ENCODE measurements around the gene HLA-DOB. TPM values are rescaled to one million over a fixed set of nuclear protein-coding genes. Genes with fewer than 3 reads are reported as not detected.
"Not testable (repeated sequence)": the region's sequence is repeated elsewhere in the genome, so short reads cannot be mapped to it uniquely, and the experiment has no call there.

HLA-DOB gene
- total and polyA plus RNA-seq, 2 of the 13 experiments (the other 11 are each of a cell fraction or from before 2014, with no cell fraction given) = not detected

DNA sequence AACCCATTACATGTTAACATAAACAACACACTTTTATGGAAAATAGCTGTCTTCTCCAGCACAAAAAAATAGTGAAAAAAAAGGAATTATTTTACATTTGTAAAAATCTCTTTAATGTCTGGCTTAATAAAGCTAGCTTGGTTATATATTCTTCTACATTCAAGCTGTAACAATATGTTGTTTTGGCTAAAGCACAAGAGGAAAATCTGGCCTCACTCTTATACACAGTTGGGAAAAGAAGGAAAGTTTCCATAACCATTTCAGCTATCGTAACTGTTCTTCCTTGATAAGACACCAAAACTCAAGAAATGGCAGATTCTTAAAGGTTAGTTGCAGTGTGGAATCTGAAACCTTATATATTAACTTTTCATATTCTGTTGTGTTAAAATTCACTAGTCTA lies 7.6 kb downstream of the HLA-DOB start (continued):
- TF ChIP-seq HES4 (CRISPR knock-in tag; IDR thresholded peaks at IDR 0.05; ENCODE audit: borderline replicate concordance) = no peak
- TF ChIP-seq ZNF543 (CRISPR knock-in tag; IDR thresholded peaks at IDR 0.05) = no peak
- no peak for TF ChIP-seq ZNF782 (CRISPR knock-in tag; IDR thresholded peaks at IDR 0.05; ENCODE audit: borderline replicate concordance)
- no peak for TF ChIP-seq ZNF362 (CRISPR knock-in tag; IDR thresholded peaks at IDR 0.05; ENCODE audit: borderline replicate concordance)
- no peak for TF ChIP-seq SMC3 (IDR thresholded peaks at IDR 0.05; ENCODE audit: low read length)
- no peak for TF ChIP-seq ARHGAP35 (CRISPR knock-in tag; IDR thresholded peaks at IDR 0.05; ENCODE audit: borderline replicate concordance)

DNA sequence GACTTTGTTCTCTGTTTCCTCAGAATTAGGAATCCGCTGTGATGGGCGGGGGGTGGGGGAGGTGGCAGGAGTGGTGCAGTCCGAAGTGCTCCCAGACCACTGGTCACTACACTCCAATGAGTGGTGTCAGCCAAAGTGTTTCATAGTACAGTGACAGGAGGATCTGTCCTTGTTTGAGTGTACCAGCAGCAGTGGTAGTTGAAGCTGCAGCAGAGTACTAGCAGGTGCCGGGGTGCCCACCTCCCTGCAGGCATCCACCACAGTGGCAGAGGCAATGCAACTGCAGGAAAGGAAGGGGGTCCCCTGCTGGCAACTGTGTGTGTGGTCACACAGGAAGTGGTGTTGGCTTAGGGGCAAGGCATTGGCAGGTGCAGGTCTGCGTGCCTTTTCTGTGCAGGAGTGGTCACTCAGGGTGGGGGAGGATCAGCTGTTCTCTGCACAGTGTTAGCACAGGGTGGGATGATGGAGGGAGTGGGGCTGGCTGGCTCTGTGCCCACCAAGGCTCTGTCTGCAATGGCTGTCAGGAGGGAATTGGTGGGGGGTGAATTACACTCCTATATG lies 9.7 kb downstream of the HLA-DOB start:
- Histone ChIP-seq H3K9me3 (ENCODE audit: low read length) (no peaks in the 10 kb centered on the region), H3K27ac (ENCODE audit: extremely low read length, insufficient read depth, low read length) (no peak overlapping the region), H3K4me1 (ENCODE audit: insufficient read depth, low read length) (no peaks in the 10 kb centered on the region), H3K4me3 (replicated peaks in 1 of 3; ENCODE audit: insufficient read depth in 1 of 3, low read depth in 2 of 3, low read length in 3 of 3) (no peak overlapping the region), H3K36me3 (replicated peaks in 1 of 2; ENCODE audit: control insufficient read depth in 1 of 2, insufficient read depth in 2 of 2, low read length in 2 of 2) (no peaks in the 10 kb centered on the region), H3K9ac (ENCODE audit: insufficient read depth, low read depth, low read length) (no peak overlapping the region), H3K27me3 (ENCODE audit: control insufficient read depth in 1 of 2, insufficient read depth in 2 of 2, low read length in 2 of 2) (peaks cover 1 to 4% of the 10 kb centered on the region in 2 experiments; a peak in 1 of 5 replicates), H3K79me2 (ENCODE audit: insufficient read depth, low read length) (no peaks in the 10 kb centered on the region), H3K4me2 (ENCODE audit: low read depth, low read length) (no peak overlapping the region), H4K20me1 (ENCODE audit: insufficient read depth, low read length) (no peaks in the 10 kb centered on the region), H2AFZ (ENCODE audit: low read length) (no peak overlapping the region)
- WGBS (ENCODE audit: low lambda C conversion rate) = 26% methylated on average over 5 of the region's 5 CpGs
- intact Hi-C loops (cut with micrococcal nuclease; ENCODE audit: unreplicated experiment) = no loop called here
- ChIA-PET POLR2A (no interaction called here), CTCF (ENCODE audit: low intra/inter-chr PET ratio, low total read pairs) (no interaction called here)
- in situ Hi-C loops (cut with HindIII; ENCODE audit: extremely low pct_ligation_motif_present, low pct_unique_long_range_greater_than_20kb) = no loop called here
- TF ChIP-seq, protein P1, sequence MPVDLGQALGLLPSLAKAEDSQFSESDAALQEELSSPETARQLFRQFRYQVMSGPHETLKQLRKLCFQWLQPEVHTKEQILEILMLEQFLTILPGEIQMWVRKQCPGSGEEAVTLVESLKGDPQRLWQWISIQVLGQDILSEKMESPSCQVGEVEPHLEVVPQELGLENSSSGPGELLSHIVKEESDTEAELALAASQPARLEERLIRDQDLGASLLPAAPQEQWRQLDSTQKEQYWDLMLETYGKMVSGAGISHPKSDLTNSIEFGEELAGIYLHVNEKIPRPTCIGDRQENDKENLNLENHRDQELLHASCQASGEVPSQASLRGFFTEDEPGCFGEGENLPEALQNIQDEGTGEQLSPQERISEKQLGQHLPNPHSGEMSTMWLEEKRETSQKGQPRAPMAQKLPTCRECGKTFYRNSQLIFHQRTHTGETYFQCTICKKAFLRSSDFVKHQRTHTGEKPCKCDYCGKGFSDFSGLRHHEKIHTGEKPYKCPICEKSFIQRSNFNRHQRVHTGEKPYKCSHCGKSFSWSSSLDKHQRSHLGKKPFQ (CRISPR knock-in tag; IDR thresholded peaks at IDR 0.05; ENCODE audit: insufficient replicate concordance) = no peak
- TF ChIP-seq, protein P2, sequence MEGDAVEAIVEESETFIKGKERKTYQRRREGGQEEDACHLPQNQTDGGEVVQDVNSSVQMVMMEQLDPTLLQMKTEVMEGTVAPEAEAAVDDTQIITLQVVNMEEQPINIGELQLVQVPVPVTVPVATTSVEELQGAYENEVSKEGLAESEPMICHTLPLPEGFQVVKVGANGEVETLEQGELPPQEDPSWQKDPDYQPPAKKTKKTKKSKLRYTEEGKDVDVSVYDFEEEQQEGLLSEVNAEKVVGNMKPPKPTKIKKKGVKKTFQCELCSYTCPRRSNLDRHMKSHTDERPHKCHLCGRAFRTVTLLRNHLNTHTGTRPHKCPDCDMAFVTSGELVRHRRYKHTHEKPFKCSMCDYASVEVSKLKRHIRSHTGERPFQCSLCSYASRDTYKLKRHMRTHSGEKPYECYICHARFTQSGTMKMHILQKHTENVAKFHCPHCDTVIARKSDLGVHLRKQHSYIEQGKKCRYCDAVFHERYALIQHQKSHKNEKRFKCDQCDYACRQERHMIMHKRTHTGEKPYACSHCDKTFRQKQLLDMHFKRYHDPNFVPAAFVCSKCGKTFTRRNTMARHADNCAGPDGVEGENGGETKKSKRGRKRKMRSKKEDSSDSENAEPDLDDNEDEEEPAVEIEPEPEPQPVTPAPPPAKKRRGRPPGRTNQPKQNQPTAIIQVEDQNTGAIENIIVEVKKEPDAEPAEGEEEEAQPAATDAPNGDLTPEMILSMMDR (CRISPR knock-in tag; IDR thresholded peaks at IDR 0.05) = peak; percentile 18; the same call in 1 of the 2 replicates
- ATAC-seq (peak; percentile 53), FAIRE-seq (no peak), DNase-seq (ENCODE audit: low spot score) (no peak)
- no TSS peak for BruUV-seq (replicated peaks)

GRCh38 chr6:32805404-32805803 lies 11.4 kb downstream of the HLA-DOB start:
- H3K4me2 ChIP-seq (ENCODE audit: low read depth, low read length); H3K27me3 ChIP-seq (ENCODE audit: control insufficient read depth in 1 of 2, insufficient read depth in 2 of 2, low read length in 2 of 2); H3K27ac ChIP-seq (ENCODE audit: extremely low read length, insufficient read depth, low read length); POLR2A ChIA-PET; FAIRE-seq; H3K4me3 ChIP-seq (replicated peaks in 1 of 3; ENCODE audit: insufficient read depth in 1 of 3, low read depth in 2 of 3, low read length in 3 of 3); H2AFZ ChIP-seq (ENCODE audit: low read length); H3K4me1 ChIP-seq (ENCODE audit: insufficient read depth, low read length); H3K9me3 ChIP-seq (ENCODE audit: low read length); intact Hi-C loops (cut with micrococcal nuclease; ENCODE audit: unreplicated experiment); in situ Hi-C loops (cut with HindIII; ENCODE audit: extremely low pct_ligation_motif_present, low pct_unique_long_range_greater_than_20kb); H3K36me3 ChIP-seq (replicated peaks in 1 of 2; ENCODE audit: control insufficient read depth in 1 of 2, insufficient read depth in 2 of 2, low read length in 2 of 2); CTCF ChIA-PET (ENCODE audit: low intra/inter-chr PET ratio, low total read pairs); BruUV-seq (replicated peaks); H4K20me1 ChIP-seq (ENCODE audit: insufficient read depth, low read length); H3K9ac ChIP-seq (ENCODE audit: insufficient read depth, low read depth, low read length); DNase-seq (ENCODE audit: low spot score); ATAC-seq; H3K79me2 ChIP-seq (ENCODE audit: insufficient read depth, low read length): not testable (repeated sequence)

Measured in HepG2 (cell line).